Neutrophil (primary cell): ENCODE measurements around the gene ZMAT5.

Experiments
- H3K27ac ChIP-seq: fragments of 200-600 bp; sonication (generic); 2 replicates; pipeline ENCODE4 v1.5.1; 2016; ENCODE audit warnings: mild to moderate bottlenecking, moderate library complexity
- H3K27me3 ChIP-seq: fragments of 200-600 bp; sonication (generic); 2 replicates; pipeline ENCODE4 v1.6.0; 2016; ENCODE audit warnings: mild to moderate bottlenecking
- H3K36me3 ChIP-seq: fragments of 200-600 bp; sonication (generic); 2 replicates; pipeline ENCODE4 v1.5.1; 2017
- H3K4me1 ChIP-seq, 2 experiments: fragments of 200-600 bp in 1 of 2; sonication (generic) in 1 of 2; 1 replicate in 1 of 2; 2 replicates in 1 of 2; pipeline versions ENCODE4 v1.5.1 to v1.6.1; 2013 to 2016; ENCODE audit warnings: low read depth in 1 of 2, low read length in 1 of 2, mild to moderate bottlenecking in 1 of 2, moderate library complexity in 1 of 2; ENCODE audit not compliant: control insufficient read depth in 1 of 2, insufficient read depth in 1 of 2
- H3K4me3 ChIP-seq, 2 experiments: fragments of 200-600 bp in 1 of 2; sonication (generic) in 1 of 2; 1 replicate in 1 of 2; 2 replicates in 1 of 2; pipeline ENCODE4 v1.5.1; 2013 to 2016; ENCODE audit warnings: low read depth in 1 of 2, low read length in 1 of 2, mild to moderate bottlenecking in 1 of 2, moderate library complexity in 1 of 2
- H3K9me3 ChIP-seq: fragments of 200-600 bp; sonication (generic); 2 replicates; pipeline ENCODE4 v1.5.1; 2016
- CTCF ChIP-seq: fragments of 200-600 bp; sonication (generic); IDR thresholded peaks from 2 replicates; pipeline ENCODE4 v1.5.1; 2016; ENCODE audit warnings: antibody characterized with exemption

ZMAT5 gene

GRCh38 chr22:29715705-29716104 is 51.1 kb downstream of the ZMAT5 start:
- H3K4me1 ChIP-seq: peaks cover 0 to 5% of the 10 kb centered on the region in 2 experiments
- no peaks in the 10 kb centered on the region for H3K36me3 ChIP-seq
- H3K27me3 ChIP-seq: peaks cover 91% of the 10 kb centered on the region
- TF ChIP-seq CTCF: no peak
- H3K4me3 ChIP-seq: no peak overlapping the region
- H3K27ac ChIP-seq: no peak overlapping the region
- H3K9me3 ChIP-seq: no peaks in the 10 kb centered on the region

GRCh38 chr22:29715240-29715639 is 51.6 kb downstream of the ZMAT5 start:
- no peak for TF ChIP-seq CTCF
- peaks cover 91% of the 10 kb centered on the region for H3K27me3 ChIP-seq
- H3K9me3 ChIP-seq: no peaks in the 10 kb centered on the region
- H3K4me1 ChIP-seq: peaks cover 0 to under 1% of the 10 kb centered on the region in 2 experiments
- H3K4me3 ChIP-seq: no peak overlapping the region
- no peak overlapping the region for H3K27ac ChIP-seq
- no peaks in the 10 kb centered on the region for H3K36me3 ChIP-seq

DNA sequence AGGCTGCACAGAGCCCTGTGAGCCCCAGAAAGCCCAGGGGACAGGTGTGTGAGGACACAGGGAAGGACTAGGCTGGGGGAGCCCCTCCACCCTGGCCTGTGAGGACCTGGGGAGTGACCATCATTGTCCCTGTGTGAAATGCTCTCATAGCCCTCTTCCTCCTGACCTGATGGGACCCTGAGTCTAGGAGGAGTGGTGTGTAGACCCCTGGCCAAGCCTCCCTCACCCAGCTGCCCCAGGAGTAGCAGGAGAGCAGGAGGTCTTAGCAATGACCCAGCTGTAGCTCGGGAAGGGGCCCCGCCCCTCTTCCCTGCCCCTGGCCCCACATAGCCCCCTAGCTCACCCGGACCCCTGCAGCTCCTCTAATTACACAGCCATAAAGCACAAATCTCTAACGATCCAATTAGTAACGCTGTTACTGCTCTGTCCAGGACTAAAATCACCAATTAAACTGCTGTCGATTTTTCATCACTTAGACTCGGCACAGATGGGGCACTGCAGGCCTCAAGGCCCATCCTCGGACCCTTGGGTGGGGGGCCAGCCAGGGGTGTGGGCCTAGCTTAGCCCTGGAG is 53.6 kb downstream of the ZMAT5 start:
- no peaks in the 10 kb centered on the region for H3K4me1 ChIP-seq
- TF ChIP-seq CTCF: no peak
- H3K27me3 ChIP-seq: peaks cover 79% of the 10 kb centered on the region

GRCh38 chr22:29712119-29712518 is 54.7 kb downstream of the ZMAT5 start:
- no peak overlapping the region for H3K27ac ChIP-seq
- TF ChIP-seq CTCF: no peak
- H3K27me3 ChIP-seq: peaks cover 78% of the 10 kb centered on the region
- no peaks in the 10 kb centered on the region for H3K4me1 ChIP-seq
- H3K4me3 ChIP-seq: no peak overlapping the region
- no peaks in the 10 kb centered on the region for H3K9me3 ChIP-seq
- no peaks in the 10 kb centered on the region for H3K36me3 ChIP-seq

More for the DNA sequence above, 53.6 kb downstream of the ZMAT5 start:
- H3K4me3 ChIP-seq: no peak overlapping the region
- no peaks in the 10 kb centered on the region for H3K36me3 ChIP-seq
- H3K9me3 ChIP-seq: no peaks in the 10 kb centered on the region
- no peak overlapping the region for H3K27ac ChIP-seq

GRCh38 chr22:29710922-29711593 is 55.7 kb downstream of the ZMAT5 start:
- peaks cover 76% of the 10 kb centered on the region for H3K27me3 ChIP-seq
- no peaks in the 10 kb centered on the region for H3K4me1 ChIP-seq

More at GRCh38 chr22:29710922-29711593, 55.7 kb downstream of the ZMAT5 start:
- no peak overlapping the region for H3K27ac ChIP-seq
- no peaks in the 10 kb centered on the region for H3K36me3 ChIP-seq
- H3K9me3 ChIP-seq: no peaks in the 10 kb centered on the region
- no peak overlapping the region for H3K4me3 ChIP-seq
- no peak for TF ChIP-seq CTCF
